Measurements from ENCODE around the gene SPDYE5. TPM values are rescaled to one million over a fixed set of nuclear protein-coding genes. Genes with fewer than 3 reads are reported as not detected.

SPDYE5 gene
- total RNA-seq, 1 experiment from 2014 or later: not detected

- Mint-ChIP-seq H3K9me3 (no peaks in the 10 kb centered on the region), H3K27ac (peak overlapping the region; percentile 25 to 93 (median 92); a peak in 6 of 7 replicates), H3K4me1 (peaks cover 6 to 19% of the 10 kb centered on the region in 2 experiments), H3K4me3 (no peak overlapping the region), H3K27me3 (ENCODE audit: low read depth) (no peaks in the 10 kb centered on the region), H3K36me3 (ENCODE audit: insufficient read depth in 1 of 3, low read depth in 3 of 3) (peaks cover 6 to 27% (median 13%) of the 10 kb centered on the region in 3 experiments; a peak in 6 of 7 replicates)
- H3K56ac ChIP-seq (ENCODE audit: insufficient read length, low read depth, low read length): no peak overlapping the region
- no peak overlapping the region for H3K27ac ChIP-seq (ENCODE audit: insufficient read length, low read depth, low read length)
- H3K9me3 ChIP-seq (ENCODE audit: control insufficient read depth, low read depth, low read length): no peaks in the 10 kb centered on the region
- H3K79me1 ChIP-seq (ENCODE audit: insufficient read depth, low read depth, low read length, poor library complexity, severe bottlenecking): peaks cover 2% of the 10 kb centered on the region
- H3K4me2 ChIP-seq (ENCODE audit: insufficient read depth, insufficient read length, low read length): no peak overlapping the region
- H3K23ac ChIP-seq (ENCODE audit: insufficient read length, low read depth, low read length): no peak overlapping the region
- no peak overlapping the region for H2AK5ac ChIP-seq (ENCODE audit: insufficient read length, low read length)
- H4K91ac ChIP-seq (ENCODE audit: insufficient read length, low read depth, low read length): no peak overlapping the region
- H3K14ac ChIP-seq (ENCODE audit: insufficient read depth, low read length): no peak overlapping the region
- H3T11ph ChIP-seq (ENCODE audit: low read length): no peak overlapping the region
- DNase-seq: peak; percentile 71
- H3K4me1 ChIP-seq (ENCODE audit: insufficient read depth, low read length): peaks cover 3% of the 10 kb centered on the region; the same call in 1 of the 2 replicates
- H2BK5ac ChIP-seq (ENCODE audit: insufficient read length, low read length): no peak overlapping the region
- no peak for TF ChIP-seq CTCF (conservative IDR thresholded peaks at IDR 0.05)
- peaks cover 5% of the 10 kb centered on the region for H3K23me2 ChIP-seq (ENCODE audit: insufficient read length, low read depth, low read length, poor library complexity, severe bottlenecking)
- no peak overlapping the region for H2BK15ac ChIP-seq (ENCODE audit: low read depth, low read length)
- no peak overlapping the region for H3K4ac ChIP-seq (ENCODE audit: low read depth, low read length)
- no peak overlapping the region for H4K5ac ChIP-seq (ENCODE audit: insufficient read length, low read depth, low read length)
- no peaks in the 10 kb centered on the region; the same call in 1 of the 2 replicates for H3K79me2 ChIP-seq (ENCODE audit: insufficient read depth, low read length)
- no CpG with 5 or more reads among the region's 6 CpGs for WGBS (ENCODE audit: extremely low coverage, insufficient read length, low lambda C conversion rate)
- no peak overlapping the region for H2BK20ac ChIP-seq (ENCODE audit: low read depth, low read length, poor library complexity, severe bottlenecking)
- H3K9ac ChIP-seq (ENCODE audit: extremely low read depth, insufficient read length, low read length): no peak overlapping the region
- H2AFZ ChIP-seq (ENCODE audit: low read length): no peak overlapping the region
- H3K18ac ChIP-seq (ENCODE audit: insufficient read length, low read depth, low read length): no peak overlapping the region
- H4K8ac ChIP-seq (replicated peaks; ENCODE audit: insufficient read length, low read depth, low read length): no peak overlapping the region
- H2BK12ac ChIP-seq (ENCODE audit: insufficient read length, low read depth, low read length): no peak overlapping the region
- no peaks in the 10 kb centered on the region for H3K27me3 ChIP-seq (ENCODE audit: insufficient read depth, low read length)
- H4K20me1 ChIP-seq (ENCODE audit: control insufficient read depth, insufficient read depth, insufficient read length): no peaks in the 10 kb centered on the region
- H2BK120ac ChIP-seq (ENCODE audit: low read depth, low read length, poor library complexity, severe bottlenecking): no peak overlapping the region
Observed at GRCh38 chr7:75531359-75531821, 39.3 kb downstream of the SPDYE5 start.
